SK-N-SH treated with all-trans-retinoic acid at 6 μM for 48 hours (cell line): ENCODE data around the gene PGC.

ENCODE experiments used
- ATAC-seq: fragments of 200-7000 bp; cut with Tn5 transposase; 3 replicates; pipeline ENCODE4 v1.9.1; 2020; ENCODE audit warnings: mild to moderate bottlenecking, moderate library complexity
- ARNTL ChIP-seq: fragments of 450-650 bp; formaldehyde crosslinking; IDR thresholded peaks from 2 replicates; pipeline ENCODE4 v1.5.0; 2020; ENCODE audit warnings: low read depth, mild to moderate bottlenecking, moderate library complexity, borderline replicate concordance
- BACH2 ChIP-seq: fragments of 250-450 bp; sonication (Bioruptor Pico); IDR thresholded peaks from 2 replicates; pipeline ENCODE4 v1.9.0; 2021; ENCODE audit warnings: mild to moderate bottlenecking, borderline replicate concordance
- CREB5 ChIP-seq: fragments of 250-450 bp; sonication (Bioruptor Pico); IDR thresholded peaks from 2 replicates; pipeline ENCODE4 v1.5.1; 2020; ENCODE audit warnings: low read depth, mild to moderate bottlenecking, moderate library complexity
- CSDC2 ChIP-seq: fragments of 250-450 bp; sonication (Bioruptor Pico); IDR thresholded peaks from 2 replicates; pipeline ENCODE4 v1.5.0; 2020; ENCODE audit warnings: mild to moderate bottlenecking, moderate library complexity
- ESRRG ChIP-seq: fragments of 250-450 bp; sonication (Bioruptor Pico); IDR thresholded peaks from 2 replicates; pipeline ENCODE4 v1.6.1; 2021; ENCODE audit warnings: mild to moderate bottlenecking
- ISL1 ChIP-seq: fragments of 250-450 bp; sonication (Bioruptor Pico); IDR thresholded peaks from 2 replicates; pipeline ENCODE4 v2.1.2; 2022; ENCODE audit warnings: mild to moderate bottlenecking, moderate library complexity
- OSR1 ChIP-seq: fragments of 250-450 bp; sonication (Bioruptor Pico); IDR thresholded peaks from 2 replicates; pipeline ENCODE4 v1.8.0; 2022; ENCODE audit warnings: moderate library complexity, mild to moderate bottlenecking, inconsistent platforms
- POU6F1 ChIP-seq: fragments of 250-450 bp; sonication (Bioruptor Pico); IDR thresholded peaks from 2 replicates; pipeline ENCODE4 v1.8.0; 2021; ENCODE audit warnings: low read depth, mild to moderate bottlenecking, moderate library complexity, borderline replicate concordance
- PPARA ChIP-seq: fragments of 250-450 bp; sonication (Bioruptor Pico); IDR thresholded peaks from 2 replicates; pipeline ENCODE4 v1.5.0; 2020; ENCODE audit warnings: mild to moderate bottlenecking, borderline replicate concordance
- RARB ChIP-seq: fragments of 250-450 bp; sonication (Bioruptor Pico); IDR thresholded peaks from 2 replicates; pipeline ENCODE4 v1.8.0; 2021; ENCODE audit warnings: mild to moderate bottlenecking, moderate library complexity
- SNAI2 ChIP-seq: fragments of 250-450 bp; sonication (Bioruptor Pico); IDR thresholded peaks from 2 replicates; pipeline ENCODE4 v1.5.0; 2020; ENCODE audit warnings: mild to moderate bottlenecking, moderate library complexity
- TCF4 ChIP-seq: fragments of 250-450 bp; sonication (Bioruptor Pico); IDR thresholded peaks from 2 replicates; pipeline ENCODE4 v1.8.0; 2021; ENCODE audit warnings: mild to moderate bottlenecking, moderate library complexity, borderline replicate concordance
- TOX ChIP-seq: fragments of 250-450 bp; sonication (Bioruptor Pico); IDR thresholded peaks from 2 replicates; pipeline ENCODE4 v1.8.0; 2021; ENCODE audit warnings: mild to moderate bottlenecking, moderate library complexity, borderline replicate concordance
- TSHZ2 ChIP-seq: fragments of 250-450 bp; sonication (Bioruptor Pico); IDR thresholded peaks from 2 replicates; pipeline ENCODE4 v1.5.0; 2020; ENCODE audit warnings: mild to moderate bottlenecking, moderate library complexity
- ZC3H10 ChIP-seq: fragments of 250-450 bp; sonication (Bioruptor Pico); IDR thresholded peaks from 2 replicates; pipeline ENCODE4 v1.5.1; 2021; ENCODE audit warnings: mild to moderate bottlenecking, moderate library complexity
- ZFP3 ChIP-seq: fragments of 250-450 bp; sonication (Bioruptor Pico); IDR thresholded peaks from 2 replicates; pipeline ENCODE4 v1.5.0; 2020; ENCODE audit warnings: mild to moderate bottlenecking, moderate library complexity
- ZFP30 ChIP-seq: fragments of 450-650 bp; formaldehyde crosslinking; IDR thresholded peaks from 2 replicates; pipeline ENCODE4 v1.5.0; 2022; ENCODE audit warnings: mild to moderate bottlenecking, moderate library complexity
- ZNF565 ChIP-seq: fragments of 450-650 bp; formaldehyde crosslinking; conservative IDR thresholded peaks from 2 replicates; pipeline ENCODE4 v1.5.0; 2020; ENCODE audit warnings: low read depth, mild to moderate bottlenecking, moderate library complexity
- ZNF70 ChIP-seq: fragments of 450-650 bp; formaldehyde crosslinking; IDR thresholded peaks from 2 replicates; pipeline ENCODE4 v1.5.0; 2020; ENCODE audit warnings: mild to moderate bottlenecking, moderate library complexity
- ZNF8 ChIP-seq: fragments of 450-650 bp; formaldehyde crosslinking; IDR thresholded peaks from 2 replicates; pipeline ENCODE4 v1.5.0; 2020; ENCODE audit warnings: mild to moderate bottlenecking, moderate library complexity
- TF ChIP-seq, protein P1 (sequence below): fragments of 250-450 bp; sonication (Bioruptor Pico); IDR thresholded peaks from 2 replicates; pipeline ENCODE4 v1.8.0; 2020; ENCODE audit warnings: mild to moderate bottlenecking, moderate library complexity, borderline replicate concordance

The PGC gene

DNA sequence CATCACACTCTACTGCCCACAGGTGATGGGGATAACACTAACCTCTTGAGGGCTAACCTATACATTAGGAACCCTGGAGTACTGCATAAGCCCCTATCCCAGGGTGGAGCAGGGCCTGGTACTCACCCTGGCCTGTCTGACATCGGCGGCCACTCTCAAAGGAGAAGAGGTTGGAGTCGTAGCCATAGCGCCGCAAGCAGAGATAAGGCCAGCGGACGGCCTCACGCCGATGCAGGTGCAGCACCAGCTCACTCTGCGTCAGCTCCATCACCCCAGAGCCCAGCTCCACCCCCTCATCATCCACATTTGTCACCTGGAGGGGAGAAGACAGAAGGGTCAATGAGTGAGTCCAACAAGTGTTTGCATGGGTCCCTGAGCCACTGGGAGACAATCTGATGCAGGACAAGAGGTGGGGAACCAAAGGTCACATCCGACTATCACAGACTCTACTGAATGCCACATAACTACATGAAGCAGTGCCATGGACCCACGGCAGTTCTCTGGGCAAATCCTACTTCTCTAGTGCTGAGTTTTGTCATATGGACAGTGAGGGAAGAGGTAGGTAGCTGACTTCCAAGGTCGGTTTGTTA is 28.2 kb upstream of the PGC start (continued):
- no peak for TF ChIP-seq TSHZ2
- no peak for TF ChIP-seq ZFP30 (CRISPR knock-in tag)

DNA sequence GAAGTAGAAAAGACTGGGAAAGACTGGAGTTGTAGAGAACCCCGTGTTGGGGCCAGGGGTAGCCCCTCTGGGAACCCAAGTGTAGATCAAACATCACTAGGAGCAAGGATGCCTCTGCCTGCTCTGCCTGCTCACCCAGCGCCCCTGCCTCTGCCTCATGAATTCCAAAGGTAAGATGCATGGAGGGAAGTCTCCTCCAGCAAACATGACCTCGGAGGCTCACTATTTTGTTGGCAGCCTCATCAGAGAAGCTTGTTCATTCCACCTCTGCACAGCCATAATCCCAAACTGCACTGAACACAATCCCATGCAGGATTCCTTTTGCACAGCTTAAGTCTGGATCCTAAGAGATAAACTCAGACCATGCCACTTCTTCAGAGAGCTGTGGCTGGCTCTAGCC is 27.6 kb upstream of the PGC start:
- TF ChIP-seq ZNF565 (CRISPR knock-in tag) (no peak), TCF4 (CRISPR knock-in tag) (no peak), CREB5 (no peak), ZC3H10 (no peak), SNAI2 (CRISPR knock-in tag) (no peak), OSR1 (CRISPR knock-in tag) (no peak), ARNTL (CRISPR knock-in tag) (no peak)
- TF ChIP-seq, all 23 proteins: peak for 0
- ATAC-seq, result no peak

GRCh38 chr6:41771058-41771983 is 24.1 kb upstream of the PGC start:
- ATAC-seq, result no peak
- TF ChIP-seq, protein P1, sequence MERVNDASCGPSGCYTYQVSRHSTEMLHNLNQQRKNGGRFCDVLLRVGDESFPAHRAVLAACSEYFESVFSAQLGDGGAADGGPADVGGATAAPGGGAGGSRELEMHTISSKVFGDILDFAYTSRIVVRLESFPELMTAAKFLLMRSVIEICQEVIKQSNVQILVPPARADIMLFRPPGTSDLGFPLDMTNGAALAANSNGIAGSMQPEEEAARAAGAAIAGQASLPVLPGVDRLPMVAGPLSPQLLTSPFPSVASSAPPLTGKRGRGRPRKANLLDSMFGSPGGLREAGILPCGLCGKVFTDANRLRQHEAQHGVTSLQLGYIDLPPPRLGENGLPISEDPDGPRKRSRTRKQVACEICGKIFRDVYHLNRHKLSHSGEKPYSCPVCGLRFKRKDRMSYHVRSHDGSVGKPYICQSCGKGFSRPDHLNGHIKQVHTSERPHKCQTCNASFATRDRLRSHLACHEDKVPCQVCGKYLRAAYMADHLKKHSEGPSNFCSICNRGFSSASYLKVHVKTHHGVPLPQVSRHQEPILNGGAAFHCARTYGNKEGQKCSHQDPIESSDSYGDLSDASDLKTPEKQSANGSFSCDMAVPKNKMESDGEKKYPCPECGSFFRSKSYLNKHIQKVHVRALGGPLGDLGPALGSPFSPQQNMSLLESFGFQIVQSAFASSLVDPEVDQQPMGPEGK (CRISPR knock-in tag), result no peak
- TF ChIP-seq BACH2, result no peak
- no peak for TF ChIP-seq ISL1 (CRISPR knock-in tag)
- no peak for TF ChIP-seq PPARA (CRISPR knock-in tag)
- TF ChIP-seq ZNF565 (CRISPR knock-in tag), result no peak
- no peak for TF ChIP-seq ESRRG (CRISPR knock-in tag)

GRCh38 chr6:41770381-41771057 is 23.3 kb upstream of the PGC start:
- ATAC-seq, result no peak
- TF ChIP-seq ZNF70 (no peak), ZFP3 (no peak), ZNF8 (no peak), CREB5 (no peak), ZFP30 (CRISPR knock-in tag) (no peak)
- TF ChIP-seq, all 23 proteins: peak for 0

- no peak for ATAC-seq
- TF ChIP-seq ZNF565 (CRISPR knock-in tag), result no peak
- TF ChIP-seq ZNF8, result no peak
- no peak for TF ChIP-seq RARB
- TF ChIP-seq CSDC2 (CRISPR knock-in tag), result no peak
- TF ChIP-seq ZNF70, result no peak
- TF ChIP-seq SNAI2 (CRISPR knock-in tag), result no peak
- TF ChIP-seq TOX (CRISPR knock-in tag), result no peak
- TF ChIP-seq ESRRG (CRISPR knock-in tag), result no peak
- TF ChIP-seq CREB5, result no peak
- no peak for TF ChIP-seq TCF4 (CRISPR knock-in tag)
- TF ChIP-seq OSR1 (CRISPR knock-in tag), result no peak
- TF ChIP-seq ZFP3, result no peak
- TF ChIP-seq POU6F1 (CRISPR knock-in tag), result no peak
- no peak for TF ChIP-seq PPARA (CRISPR knock-in tag)
- TF ChIP-seq ZC3H10, result no peak
- TF ChIP-seq ARNTL (CRISPR knock-in tag), result no peak
- no peak for TF ChIP-seq ISL1 (CRISPR knock-in tag)
Observed at GRCh38 chr6:41769376-41769775, 22.2 kb upstream of the PGC start.
